Measurements from ENCODE around the gene PFKL.

Gene PFKL

GRCh38 chr21:44286716-44287632, 12.9 kb upstream of the PFKL start:
- Mint-ChIP-seq H3K27ac (no peak overlapping the region), H3K4me1 (no peaks in the 10 kb centered on the region), H3K9me3 (no peaks in the 10 kb centered on the region), H3K4me3 (no peak overlapping the region), H3K36me3 (ENCODE audit: low read depth) (no peaks in the 10 kb centered on the region), H3K27me3 (no peaks in the 10 kb centered on the region)
- ATAC-seq (no peak), DNase-seq (no peak)

DNA sequence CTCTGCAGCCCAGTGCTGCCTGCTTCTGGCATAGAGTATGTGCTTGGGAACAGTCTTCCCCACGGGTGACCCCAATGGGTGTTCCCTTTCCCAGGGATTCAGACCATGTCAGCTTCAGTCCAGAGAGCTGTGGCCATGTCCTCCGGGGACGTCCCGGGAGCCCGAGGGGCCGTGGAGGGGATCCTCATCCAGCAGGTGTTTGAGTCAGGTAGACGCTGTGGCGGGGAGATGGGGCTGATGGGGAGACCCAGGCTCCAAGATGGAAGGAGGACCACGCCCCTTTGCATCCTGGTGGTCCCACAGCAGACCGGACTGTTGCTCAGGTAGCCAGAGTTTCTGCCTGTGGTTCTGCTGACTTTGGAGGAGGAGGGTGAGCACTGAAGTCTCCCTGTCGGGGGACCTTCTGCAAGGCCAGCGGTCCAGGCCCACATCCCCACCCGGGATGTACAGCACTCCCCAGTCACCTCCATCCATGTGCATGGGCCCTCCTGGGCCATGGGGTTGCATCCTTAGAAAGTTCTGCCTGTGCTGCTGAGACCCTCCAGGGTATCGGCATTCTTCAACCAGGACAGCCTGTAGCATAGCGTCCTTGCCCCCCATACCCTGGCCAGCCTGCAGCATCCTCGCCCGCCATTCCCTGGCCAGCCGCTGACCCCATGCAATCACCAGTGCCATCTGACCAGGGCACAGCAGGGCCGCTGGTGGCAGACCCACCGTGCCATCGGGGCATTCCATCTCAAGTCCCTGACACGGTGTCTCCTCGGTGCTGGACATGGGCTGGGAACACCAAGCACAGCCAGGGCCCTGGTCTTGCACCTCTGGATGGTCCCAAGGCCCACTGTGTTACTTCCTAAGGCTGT, 11.4 kb upstream of the PFKL start:
- H3K27ac Mint-ChIP-seq, result no peak overlapping the region

DNA sequence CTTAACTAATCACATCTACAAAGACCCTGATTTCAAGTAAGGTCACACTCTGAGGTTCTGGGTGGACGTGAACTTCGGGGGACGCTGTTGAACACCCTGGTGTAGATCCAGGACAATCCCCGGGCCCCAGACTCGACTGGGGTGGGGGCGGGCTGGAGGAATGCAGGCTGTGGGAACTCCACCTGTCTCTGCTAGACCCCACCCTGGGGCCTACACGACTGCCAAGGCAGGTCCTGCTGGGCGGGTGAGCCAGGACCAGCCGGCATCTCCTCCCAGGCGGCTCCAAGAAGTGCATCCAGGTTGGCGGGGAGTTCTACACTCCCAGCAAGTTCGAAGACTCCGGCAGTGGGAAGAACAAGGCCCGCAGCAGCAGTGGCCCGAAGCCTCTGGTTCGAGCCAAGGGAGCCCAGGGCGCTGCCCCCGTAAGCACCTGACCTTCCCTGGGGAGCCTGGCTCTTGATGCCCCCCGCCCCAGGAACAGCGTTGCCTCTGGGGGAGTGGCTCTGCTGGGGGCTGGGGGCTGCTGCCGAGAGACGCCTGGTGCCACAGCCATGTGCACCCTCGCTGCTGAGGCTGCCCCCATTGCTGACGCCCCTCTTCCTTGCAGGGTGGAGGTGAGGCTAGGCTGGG, 10.4 kb upstream of the PFKL start:
- no peak for ATAC-seq
- no peak for DNase-seq
- H3K27me3 Mint-ChIP-seq, result no peaks in the 10 kb centered on the region
- peaks cover 2% of the 10 kb centered on the region for H3K4me1 Mint-ChIP-seq
- H3K4me3 Mint-ChIP-seq, result no peak overlapping the region
- no peak overlapping the region for H3K27ac Mint-ChIP-seq
- H3K9me3 Mint-ChIP-seq, result no peaks in the 10 kb centered on the region
- H3K36me3 Mint-ChIP-seq (ENCODE audit: low read depth), result no peaks in the 10 kb centered on the region

More for the DNA sequence above, 11.4 kb upstream of the PFKL start:
- no peaks in the 10 kb centered on the region for H3K36me3 Mint-ChIP-seq (ENCODE audit: low read depth)
- no peaks in the 10 kb centered on the region for H3K27me3 Mint-ChIP-seq
- H3K4me3 Mint-ChIP-seq, result no peak overlapping the region
- peaks cover 2% of the 10 kb centered on the region for H3K4me1 Mint-ChIP-seq
- ATAC-seq, result no peak
- no peaks in the 10 kb centered on the region for H3K9me3 Mint-ChIP-seq
- no peak for DNase-seq

- Mint-ChIP-seq H3K27me3 (no peaks in the 10 kb centered on the region), H3K4me3 (no peak overlapping the region), H3K36me3 (ENCODE audit: low read depth) (no peaks in the 10 kb centered on the region), H3K27ac (no peak overlapping the region), H3K9me3 (no peaks in the 10 kb centered on the region), H3K4me1 (peaks cover 6% of the 10 kb centered on the region)
- DNase-seq (no peak), ATAC-seq (no peak)
Measured at GRCh38 chr21:44290327-44291077, 9.4 kb upstream of the PFKL start.

DNA sequence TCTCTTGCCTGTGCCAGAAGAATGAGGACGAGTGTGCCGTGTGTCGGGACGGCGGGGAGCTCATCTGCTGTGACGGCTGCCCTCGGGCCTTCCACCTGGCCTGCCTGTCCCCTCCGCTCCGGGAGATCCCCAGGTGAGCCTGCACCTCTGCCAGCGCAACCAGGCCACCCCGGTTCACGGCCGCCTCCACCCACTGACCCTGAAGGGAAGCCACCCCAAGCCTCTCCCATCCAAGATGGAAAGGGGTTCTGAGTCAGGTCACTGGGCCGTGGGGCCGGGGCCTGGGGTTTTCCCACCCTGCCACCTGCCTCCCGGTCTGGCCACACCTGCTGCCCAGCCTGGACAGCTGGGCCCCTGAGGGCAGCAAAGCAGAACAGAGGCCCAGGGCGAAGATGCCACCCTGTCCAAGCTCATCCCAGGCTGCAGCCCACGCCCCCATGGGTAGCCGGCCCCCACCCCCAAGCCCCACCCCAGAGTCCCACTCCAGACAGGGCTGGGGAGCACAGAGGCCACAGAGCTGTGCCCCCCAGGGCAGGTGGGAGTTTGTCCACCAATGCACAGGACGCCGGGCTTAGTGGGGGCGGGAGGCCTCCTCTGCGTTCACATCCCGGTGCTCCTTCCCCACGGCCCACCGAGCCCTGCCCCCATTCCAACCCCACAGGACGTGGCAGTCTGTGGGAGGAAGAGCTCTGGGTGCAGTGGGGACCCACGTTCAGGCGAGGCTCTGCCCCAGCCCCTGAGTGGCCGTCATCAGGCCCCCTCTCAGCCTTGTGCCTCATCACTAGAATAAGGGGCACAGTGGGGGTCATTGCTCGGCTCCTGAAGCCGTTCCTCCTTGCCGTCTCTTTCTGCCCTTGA, 8.5 kb upstream of the PFKL start:
- H3K4me1 Mint-ChIP-seq, result peaks cover 6% of the 10 kb centered on the region
- no peaks in the 10 kb centered on the region for H3K27me3 Mint-ChIP-seq
- H3K4me3 Mint-ChIP-seq, result no peak overlapping the region
- no peak overlapping the region for H3K27ac Mint-ChIP-seq
- ATAC-seq (no peak), DNase-seq (no peak)
- no peaks in the 10 kb centered on the region for H3K9me3 Mint-ChIP-seq
- no peaks in the 10 kb centered on the region for H3K36me3 Mint-ChIP-seq (ENCODE audit: low read depth)

DNA sequence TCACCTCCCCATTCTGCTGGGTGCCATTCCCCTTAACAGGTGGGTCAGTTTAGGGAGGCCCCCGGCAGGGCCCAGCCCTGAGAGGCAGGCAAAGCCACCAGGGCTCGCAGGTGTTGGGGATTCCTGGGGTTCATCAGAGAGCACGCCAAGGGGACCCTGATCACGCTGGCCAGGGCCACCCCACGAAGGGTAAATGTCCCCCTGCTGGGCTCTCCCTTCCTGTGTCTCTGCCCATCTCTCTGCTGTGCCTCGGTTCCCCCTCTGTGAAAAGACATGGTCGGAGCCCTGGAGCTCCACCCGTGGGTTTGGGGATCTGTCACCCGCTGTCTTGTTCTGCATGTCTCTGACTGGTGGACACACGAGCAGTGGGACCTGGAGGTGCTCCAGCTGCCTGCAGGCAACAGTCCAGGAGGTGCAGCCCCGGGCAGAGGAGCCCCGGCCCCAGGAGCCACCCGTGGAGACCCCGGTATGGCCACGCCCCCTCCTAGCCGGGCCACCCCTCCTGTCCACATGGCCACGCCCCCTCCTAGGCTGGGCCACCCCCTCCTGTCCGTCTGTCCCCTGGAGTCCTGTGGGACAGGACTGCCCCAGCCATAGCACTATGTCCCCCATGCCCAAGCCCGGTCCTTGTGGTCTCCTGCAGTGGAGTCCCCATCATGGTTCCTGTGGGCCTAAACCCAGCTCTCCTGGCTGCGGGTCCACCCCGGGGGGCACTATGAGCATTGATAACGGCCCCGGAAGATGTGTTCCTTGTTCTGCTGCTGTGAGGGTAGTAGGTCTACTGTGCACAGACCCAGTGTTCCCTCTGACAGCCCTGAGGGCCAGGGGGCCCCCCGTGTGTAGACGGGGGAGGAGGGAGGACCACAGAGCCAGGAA, 7.7 kb upstream of the PFKL start:
- H3K27ac Mint-ChIP-seq, result no peak overlapping the region

GRCh38 chr21:44292812-44293195, 7.0 kb upstream of the PFKL start:
- no peak overlapping the region for H3K27ac Mint-ChIP-seq
- H3K4me3 Mint-ChIP-seq, result no peak overlapping the region
- no peak for ATAC-seq
- DNase-seq, result no peak
- no peaks in the 10 kb centered on the region for H3K9me3 Mint-ChIP-seq
- no peaks in the 10 kb centered on the region for H3K36me3 Mint-ChIP-seq (ENCODE audit: low read depth)
- H3K27me3 Mint-ChIP-seq, result no peaks in the 10 kb centered on the region
- H3K4me1 Mint-ChIP-seq, result peaks cover 13% of the 10 kb centered on the region

More for the DNA sequence above, 7.7 kb upstream of the PFKL start:
- Mint-ChIP-seq H3K36me3 (ENCODE audit: low read depth) (no peaks in the 10 kb centered on the region), H3K27me3 (no peaks in the 10 kb centered on the region), H3K4me1 (peaks cover 6% of the 10 kb centered on the region), H3K9me3 (no peaks in the 10 kb centered on the region), H3K4me3 (no peak overlapping the region)
- ATAC-seq, result no peak
- DNase-seq, result no peak

GRCh38 chr21:44293551-44294231, 6.2 kb upstream of the PFKL start:
- Mint-ChIP-seq H3K27me3 (no peaks in the 10 kb centered on the region), H3K36me3 (ENCODE audit: low read depth) (no peaks in the 10 kb centered on the region), H3K27ac (no peak overlapping the region), H3K4me3 (no peak overlapping the region), H3K9me3 (no peaks in the 10 kb centered on the region), H3K4me1 (peaks cover 22% of the 10 kb centered on the region)
- ATAC-seq (no peak), DNase-seq (no peak)

- Mint-ChIP-seq H3K27ac (no peak overlapping the region), H3K27me3 (no peaks in the 10 kb centered on the region), H3K4me3 (no peak overlapping the region), H3K4me1 (peaks cover 28% of the 10 kb centered on the region), H3K36me3 (ENCODE audit: low read depth) (no peaks in the 10 kb centered on the region), H3K9me3 (no peaks in the 10 kb centered on the region)
- ATAC-seq (no peak), DNase-seq (no peak)
Measured at GRCh38 chr21:44294391-44295162, 5.3 kb upstream of the PFKL start.

DNA sequence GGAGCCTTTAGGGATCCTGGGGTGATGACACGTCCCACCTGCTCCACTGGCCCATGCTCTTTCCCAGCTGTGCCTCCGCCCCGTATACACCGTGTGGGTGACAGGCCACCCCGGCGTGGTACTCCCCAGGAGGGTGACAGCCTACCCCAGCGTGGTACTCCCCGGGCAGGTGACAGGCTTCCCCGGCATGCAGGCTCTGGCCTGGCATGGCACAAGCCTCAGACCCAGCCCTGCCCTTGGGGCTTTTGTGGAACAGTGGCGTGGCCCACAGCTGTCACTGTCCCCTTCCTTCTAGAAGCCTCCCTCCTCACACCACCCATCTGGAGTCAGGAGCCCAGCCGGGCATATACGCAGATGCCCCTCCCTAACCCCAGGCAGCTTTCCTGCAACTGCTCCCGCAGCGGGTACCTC, 4.7 kb upstream of the PFKL start:
- Mint-ChIP-seq H3K27me3 (no peaks in the 10 kb centered on the region), H3K36me3 (ENCODE audit: low read depth) (no peaks in the 10 kb centered on the region), H3K4me3 (no peak overlapping the region), H3K4me1 (peaks cover 28% of the 10 kb centered on the region), H3K27ac (no peak overlapping the region), H3K9me3 (no peaks in the 10 kb centered on the region)
- DNase-seq (no peak), ATAC-seq (no peak)

DNA sequence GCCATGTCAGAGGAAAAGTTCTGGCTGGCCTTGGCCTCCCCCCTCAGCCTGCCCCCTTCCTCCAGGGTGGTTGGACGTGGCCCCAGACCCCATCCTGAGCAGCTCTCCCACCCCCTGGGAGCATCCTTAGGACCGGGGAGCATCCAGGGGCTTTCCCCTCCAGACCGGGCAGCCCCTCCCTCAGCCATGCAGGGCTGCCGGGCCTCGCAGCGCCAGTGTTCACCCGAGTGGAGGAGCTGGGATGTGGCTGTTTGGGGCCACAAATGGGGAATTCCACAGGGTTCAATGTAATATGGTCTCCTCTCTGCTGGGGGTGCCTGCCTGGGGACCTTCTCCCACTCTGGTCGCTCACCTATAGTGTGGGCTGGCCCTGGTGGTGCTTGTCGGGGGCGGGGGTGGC, 4.2 kb upstream of the PFKL start:
- no peak for DNase-seq
- no peak overlapping the region for H3K27ac Mint-ChIP-seq
- H3K4me1 Mint-ChIP-seq, result peaks cover 28% of the 10 kb centered on the region
- ATAC-seq, result no peak
- no peaks in the 10 kb centered on the region for H3K9me3 Mint-ChIP-seq
- H3K4me3 Mint-ChIP-seq, result no peak overlapping the region
- no peaks in the 10 kb centered on the region for H3K27me3 Mint-ChIP-seq
- no peaks in the 10 kb centered on the region for H3K36me3 Mint-ChIP-seq (ENCODE audit: low read depth)

DNA sequence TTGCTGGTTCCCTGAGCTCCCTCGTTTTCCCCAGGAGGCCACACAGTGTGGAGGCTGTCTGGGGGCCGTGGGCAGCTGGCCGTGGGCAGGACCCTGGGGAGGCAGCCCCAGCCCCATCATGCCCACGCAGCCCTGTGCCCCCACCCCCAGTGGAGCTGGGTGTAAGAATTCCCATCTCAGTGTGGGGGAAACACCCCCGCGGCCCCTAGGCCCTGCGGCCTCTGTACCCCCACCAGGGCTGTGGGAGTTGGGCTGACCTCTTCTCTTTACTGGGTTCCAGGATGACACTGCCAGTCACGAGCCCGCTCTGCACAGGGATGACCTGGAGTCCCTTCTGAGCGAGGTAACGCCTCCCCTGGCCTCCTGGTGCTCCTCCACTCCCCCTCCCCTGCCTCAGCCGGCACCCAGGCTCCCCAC, 3.7 kb upstream of the PFKL start:
- H3K27me3 Mint-ChIP-seq, result no peaks in the 10 kb centered on the region
- DNase-seq (no peak), ATAC-seq (no peak)
- H3K36me3 Mint-ChIP-seq (ENCODE audit: low read depth), result peaks cover 2% of the 10 kb centered on the region
- H3K4me3 Mint-ChIP-seq, result no peak overlapping the region
- no peak overlapping the region for H3K27ac Mint-ChIP-seq
- H3K4me1 Mint-ChIP-seq, result peaks cover 33% of the 10 kb centered on the region
- H3K9me3 Mint-ChIP-seq, result no peaks in the 10 kb centered on the region
